SJSA1 (cell line): ENCODE measurements around the gene DOCK7. TPM values are rescaled to one million over a fixed set of nuclear protein-coding genes. Genes with fewer than 3 reads are reported as not detected.
"Not testable (repeated sequence)": the region's sequence is repeated elsewhere in the genome, so short reads cannot be mapped to it uniquely, and the experiment has no call there.

Experiments used
- DNase-seq, 2 experiments: peaks; one replicate each; pipeline ENCODE4 v3.0.0-alpha.2; 2015 to 2020; ENCODE audit warnings: low spot score in 2 of 2, low read depth in 1 of 2
- H3K27ac ChIP-seq: fragments of 250-450 bp; sonication (Bioruptor Pico); 2 replicates; pipeline ENCODE4 v1.5.1; 2020; ENCODE audit warnings: mild to moderate bottlenecking, moderate library complexity
- H3K27me3 ChIP-seq: fragments of 250-450 bp; sonication (Bioruptor Pico); replicated peaks from 2 replicates; pipeline ENCODE4 v1.5.1; 2020; ENCODE audit warnings: mild to moderate bottlenecking, moderate library complexity
- H3K36me3 ChIP-seq: fragments of 250-450 bp; sonication (Bioruptor Pico); 2 replicates; pipeline ENCODE4 v1.5.1; 2020; ENCODE audit warnings: mild to moderate bottlenecking
- H3K4me1 ChIP-seq: fragments of 250-450 bp; sonication (Bioruptor Pico); replicated peaks from 2 replicates; pipeline ENCODE4 v1.6.1; 2021; ENCODE audit warnings: mild to moderate bottlenecking
- H3K4me3 ChIP-seq: fragments of 250-450 bp; sonication (Bioruptor Pico); 2 replicates; pipeline ENCODE4 v1.5.1; 2020; ENCODE audit warnings: mild to moderate bottlenecking
- H3K9me3 ChIP-seq: fragments of 250-450 bp; sonication (Bioruptor Pico); replicated peaks from 2 replicates; pipeline ENCODE4 v1.5.1; 2020; ENCODE audit warnings: mild to moderate bottlenecking
- total RNA-seq: library from RNA; depleted of rRNA; stranded (reverse); fragments of >200 nt; shearing (Covaris generic); gene quantifications from 2 replicates; pipeline ENCODE4 v1.2.3, GENCODE V29; 2014; rRNA removed

The DOCK7 gene
- total RNA-seq: 47.3 and 124 TPM in 2 replicates

GRCh38 chr1:62687903-62688686 lies at the start of gene DOCK7:
TSS of gene DOCK7 (minus strand) at chr1:62688386. CDS start at chr1:62688264, 122 bp downstream.
- H3K36me3 ChIP-seq: peaks cover 14% of the 10 kb centered on the region
- H3K27me3 ChIP-seq: no peaks in the 10 kb centered on the region
- H3K4me1 ChIP-seq: peaks cover 23% of the 10 kb centered on the region
- H3K4me3 ChIP-seq: peak within 1 kb of the TSS; percentile 93
- H3K9me3 ChIP-seq: no peaks in the 10 kb centered on the region
- peak; percentile 75 to 79 for DNase-seq
- H3K27ac ChIP-seq: peak within 1 kb of the TSS; percentile 72

GRCh38 chr1:62735491-62736171 lies 47.4 kb upstream of the DOCK7 start:
- H3K27me3 ChIP-seq: no peaks in the 10 kb centered on the region
- DNase-seq: peak; percentile 47 to 79
- H3K4me1 ChIP-seq: peaks cover 12% of the 10 kb centered on the region
- H3K4me3 ChIP-seq: no peak overlapping the region
- no peaks in the 10 kb centered on the region for H3K9me3 ChIP-seq
- peak overlapping the region; percentile 24 for H3K27ac ChIP-seq
- no peaks in the 10 kb centered on the region for H3K36me3 ChIP-seq

- Histone ChIP-seq H3K4me1 (peaks cover 12% of the 10 kb centered on the region), H3K27ac (no peak overlapping the region), H3K27me3 (no peaks in the 10 kb centered on the region), H3K4me3 (no peak overlapping the region), H3K36me3 (no peaks in the 10 kb centered on the region), H3K9me3 (no peaks in the 10 kb centered on the region)
- DNase-seq: no peak
Measured at GRCh38 chr1:62732331-62732730, 44.1 kb upstream of the DOCK7 start.

GRCh38 chr1:62728963-62729362 lies 40.8 kb upstream of the DOCK7 start:
- no peaks in the 10 kb centered on the region for H3K27me3 ChIP-seq
- no peaks in the 10 kb centered on the region for H3K36me3 ChIP-seq
- peaks cover 16% of the 10 kb centered on the region for H3K4me1 ChIP-seq
- no peak overlapping the region for H3K27ac ChIP-seq
- H3K9me3 ChIP-seq: no peaks in the 10 kb centered on the region
- DNase-seq: no peak
- no peak overlapping the region for H3K4me3 ChIP-seq

GRCh38 chr1:62727656-62728407 lies 39.6 kb upstream of the DOCK7 start:
- Histone ChIP-seq H3K27me3 (no peaks in the 10 kb centered on the region), H3K36me3 (no peaks in the 10 kb centered on the region), H3K4me3 (no peak overlapping the region), H3K9me3 (no peaks in the 10 kb centered on the region), H3K27ac (no peak overlapping the region), H3K4me1 (peaks cover 16% of the 10 kb centered on the region)
- no peak for DNase-seq

GRCh38 chr1:62726011-62726442 lies 37.8 kb upstream of the DOCK7 start:
- Histone ChIP-seq H3K9me3 (no peaks in the 10 kb centered on the region), H3K27ac (no peak overlapping the region), H3K36me3 (no peaks in the 10 kb centered on the region), H3K4me1 (peaks cover 16% of the 10 kb centered on the region), H3K4me3 (no peak overlapping the region), H3K27me3 (no peaks in the 10 kb centered on the region)
- no peak for DNase-seq

- Histone ChIP-seq H3K27me3 (no peaks in the 10 kb centered on the region), H3K27ac (no peak overlapping the region), H3K4me3 (no peak overlapping the region), H3K4me1 (peaks cover 16% of the 10 kb centered on the region), H3K36me3 (no peaks in the 10 kb centered on the region), H3K9me3 (no peaks in the 10 kb centered on the region)
- peak in 1 of 2 experiments; percentile 37 for DNase-seq
Measured at GRCh38 chr1:62725255-62725654, 37.1 kb upstream of the DOCK7 start.

- no peaks in the 10 kb centered on the region for H3K36me3 ChIP-seq
- peaks cover 16% of the 10 kb centered on the region for H3K4me1 ChIP-seq
- H3K4me3 ChIP-seq: no peak overlapping the region
- DNase-seq: no peak
- no peak overlapping the region for H3K27ac ChIP-seq
- H3K27me3 ChIP-seq: no peaks in the 10 kb centered on the region
- no peaks in the 10 kb centered on the region for H3K9me3 ChIP-seq
Measured at GRCh38 chr1:62724430-62724829, 36.2 kb upstream of the DOCK7 start.

- H3K9me3 ChIP-seq: no peaks in the 10 kb centered on the region
- no peak overlapping the region for H3K27ac ChIP-seq
- peaks cover 16% of the 10 kb centered on the region for H3K4me1 ChIP-seq
- H3K36me3 ChIP-seq: no peaks in the 10 kb centered on the region
- no peak for DNase-seq
- no peaks in the 10 kb centered on the region for H3K27me3 ChIP-seq
- no peak overlapping the region for H3K4me3 ChIP-seq
Measured at GRCh38 chr1:62723883-62724282, 35.7 kb upstream of the DOCK7 start.

GRCh38 chr1:62722796-62723195 lies 34.6 kb upstream of the DOCK7 start:
- Histone ChIP-seq H3K27me3 (no peaks in the 10 kb centered on the region), H3K9me3 (no peaks in the 10 kb centered on the region), H3K27ac (no peak overlapping the region), H3K4me1 (peaks cover 16% of the 10 kb centered on the region), H3K4me3 (no peak overlapping the region), H3K36me3 (no peaks in the 10 kb centered on the region)
- no peak for DNase-seq

GRCh38 chr1:62720946-62721554 lies 32.9 kb upstream of the DOCK7 start:
- Histone ChIP-seq H3K4me1 (peaks cover 16% of the 10 kb centered on the region), H3K27ac (no peak overlapping the region), H3K9me3 (no peaks in the 10 kb centered on the region), H3K27me3 (no peaks in the 10 kb centered on the region), H3K36me3 (no peaks in the 10 kb centered on the region), H3K4me3 (no peak overlapping the region)
- no peak for DNase-seq

- not testable (repeated sequence) for H3K36me3 ChIP-seq, H3K4me3 ChIP-seq, H3K27ac ChIP-seq, H3K4me1 ChIP-seq, H3K27me3 ChIP-seq, DNase-seq, H3K9me3 ChIP-seq
Measured at GRCh38 chr1:62718400-62718799, 30.2 kb upstream of the DOCK7 start.

- no peak for DNase-seq
Measured at GRCh38 chr1:62717483-62717882, 29.3 kb upstream of the DOCK7 start.

More at GRCh38 chr1:62717483-62717882, 29.3 kb upstream of the DOCK7 start:
- H3K27me3 ChIP-seq: no peaks in the 10 kb centered on the region
- no peak overlapping the region for H3K4me3 ChIP-seq
- no peaks in the 10 kb centered on the region for H3K4me1 ChIP-seq
- H3K36me3 ChIP-seq: no peaks in the 10 kb centered on the region
- no peak overlapping the region for H3K27ac ChIP-seq
- H3K9me3 ChIP-seq: no peaks in the 10 kb centered on the region
